Measurements from ENCODE around the gene NUDT8.

The NUDT8 gene

DNA sequence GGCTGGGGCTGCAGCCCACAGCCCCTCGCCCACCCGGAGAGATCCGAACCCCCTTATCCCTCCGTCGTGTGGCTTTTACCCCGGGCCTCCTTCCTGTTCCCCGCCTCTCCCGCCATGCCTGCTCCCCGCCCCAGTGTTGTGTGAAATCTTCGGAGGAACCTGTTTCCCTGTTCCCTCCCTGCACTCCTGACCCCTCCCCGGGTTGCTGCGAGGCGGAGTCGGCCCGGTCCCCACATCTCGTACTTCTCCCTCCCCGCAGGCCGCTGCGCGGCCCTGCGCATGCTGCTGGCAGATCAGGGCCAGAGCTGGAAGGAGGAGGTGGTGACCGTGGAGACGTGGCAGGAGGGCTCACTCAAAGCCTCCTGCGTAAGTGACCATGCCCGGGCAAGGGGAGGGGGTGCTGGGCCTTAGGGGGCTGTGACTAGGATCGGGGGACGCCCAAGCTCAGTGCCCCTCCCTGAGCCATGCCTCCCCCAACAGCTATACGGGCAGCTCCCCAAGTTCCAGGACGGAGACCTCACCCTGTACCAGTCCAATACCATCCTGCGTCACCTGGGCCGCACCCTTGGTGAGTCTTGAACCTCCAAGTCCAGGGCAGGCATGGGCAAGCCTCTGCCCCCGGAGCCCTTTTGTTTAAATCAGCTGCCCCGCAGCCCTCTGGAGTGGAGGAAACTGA is 45.4 kb downstream of the NUDT8 start:
- H2AFZ ChIP-seq (ENCODE audit: low read depth): no peak overlapping the region
- TF ChIP-seq, protein P1, sequence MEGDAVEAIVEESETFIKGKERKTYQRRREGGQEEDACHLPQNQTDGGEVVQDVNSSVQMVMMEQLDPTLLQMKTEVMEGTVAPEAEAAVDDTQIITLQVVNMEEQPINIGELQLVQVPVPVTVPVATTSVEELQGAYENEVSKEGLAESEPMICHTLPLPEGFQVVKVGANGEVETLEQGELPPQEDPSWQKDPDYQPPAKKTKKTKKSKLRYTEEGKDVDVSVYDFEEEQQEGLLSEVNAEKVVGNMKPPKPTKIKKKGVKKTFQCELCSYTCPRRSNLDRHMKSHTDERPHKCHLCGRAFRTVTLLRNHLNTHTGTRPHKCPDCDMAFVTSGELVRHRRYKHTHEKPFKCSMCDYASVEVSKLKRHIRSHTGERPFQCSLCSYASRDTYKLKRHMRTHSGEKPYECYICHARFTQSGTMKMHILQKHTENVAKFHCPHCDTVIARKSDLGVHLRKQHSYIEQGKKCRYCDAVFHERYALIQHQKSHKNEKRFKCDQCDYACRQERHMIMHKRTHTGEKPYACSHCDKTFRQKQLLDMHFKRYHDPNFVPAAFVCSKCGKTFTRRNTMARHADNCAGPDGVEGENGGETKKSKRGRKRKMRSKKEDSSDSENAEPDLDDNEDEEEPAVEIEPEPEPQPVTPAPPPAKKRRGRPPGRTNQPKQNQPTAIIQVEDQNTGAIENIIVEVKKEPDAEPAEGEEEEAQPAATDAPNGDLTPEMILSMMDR (conservative IDR thresholded peaks at IDR 0.05; ENCODE audit: low read depth, low read length): no peak
- H3K4me3 ChIP-seq (IDR thresholded peaks at IDR 0.05; ENCODE audit: insufficient read depth, low read depth, low read length): no peak overlapping the region
- no peak overlapping the region for H3K9ac ChIP-seq
- H4K20me1 ChIP-seq (ENCODE audit: insufficient read depth): no peaks in the 10 kb centered on the region
- no peaks in the 10 kb centered on the region for H3K79me2 ChIP-seq (ENCODE audit: insufficient read depth, low read depth)
- H3K36me3 ChIP-seq (ENCODE audit: insufficient read depth): no peaks in the 10 kb centered on the region
- H3K4me1 ChIP-seq (ENCODE audit: low read depth, poor library complexity, severe bottlenecking): no peaks in the 10 kb centered on the region
- H3K4me2 ChIP-seq: no peak overlapping the region
- H3K27ac ChIP-seq: no peak overlapping the region
- H3K27me3 ChIP-seq (ENCODE audit: insufficient read depth, low read depth): peaks cover 24% of the 10 kb centered on the region

DNA sequence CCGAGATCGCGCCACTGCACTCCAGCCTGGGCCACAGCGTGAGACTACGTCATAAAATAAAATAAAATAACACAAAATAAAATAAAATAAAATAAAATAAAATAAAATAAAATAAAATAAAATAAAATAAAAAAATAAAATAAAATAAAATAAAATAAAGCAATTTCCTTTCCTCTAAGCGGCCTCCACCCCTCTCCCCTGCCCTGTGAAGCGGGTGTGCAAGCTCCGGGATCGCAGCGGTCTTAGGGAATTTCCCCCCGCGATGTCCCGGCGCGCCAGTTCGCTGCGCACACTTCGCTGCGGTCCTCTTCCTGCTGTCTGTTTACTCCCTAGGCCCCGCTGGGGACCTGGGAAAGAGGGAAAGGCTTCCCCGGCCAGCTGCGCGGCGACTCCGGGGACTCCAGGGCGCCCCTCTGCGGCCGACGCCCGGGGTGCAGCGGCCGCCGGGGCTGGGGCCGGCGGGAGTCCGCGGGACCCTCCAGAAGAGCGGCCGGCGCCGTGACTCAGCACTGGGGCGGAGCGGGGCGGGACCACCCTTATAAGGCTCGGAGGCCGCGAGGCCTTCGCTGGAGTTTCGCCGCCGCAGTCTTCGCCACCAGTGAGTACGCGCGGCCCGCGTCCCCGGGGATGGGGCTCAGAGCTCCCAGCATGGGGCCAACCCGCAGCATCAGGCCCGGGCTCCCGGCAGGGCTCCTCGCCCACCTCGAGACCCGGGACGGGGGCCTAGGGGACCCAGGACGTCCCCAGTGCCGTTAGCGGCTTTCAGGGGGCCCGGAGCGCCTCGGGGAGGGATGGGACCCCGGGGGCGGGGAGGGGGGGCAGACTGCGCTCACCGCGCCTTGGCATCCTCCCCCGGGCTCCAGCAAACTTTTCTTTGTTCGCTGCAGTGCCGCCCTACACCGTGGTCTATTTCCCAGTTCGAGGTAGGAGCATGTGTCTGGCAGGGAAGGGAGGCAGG is 46.2 kb downstream of the NUDT8 start, which contains the start of gene GSTP1:
GSTP1 (plus strand) TSS at position 566 of the 958 bp plus-strand sequence; CDS start at position 598, 32 bp downstream.
- no peak within 1 kb of the TSS for H3K4me2 ChIP-seq
- H3K27me3 ChIP-seq (ENCODE audit: insufficient read depth, low read depth): peaks cover 29% of the 10 kb centered on the region
- H3K27ac ChIP-seq: no peak within 1 kb of the TSS
- no peak within 1 kb of the TSS for H3K9ac ChIP-seq
- TF ChIP-seq, protein P1 (conservative IDR thresholded peaks at IDR 0.05; ENCODE audit: low read depth, low read length): no peak
- H2AFZ ChIP-seq (ENCODE audit: low read depth): no peak within 1 kb of the TSS
- H3K79me2 ChIP-seq (ENCODE audit: insufficient read depth, low read depth): no peaks in the 10 kb centered on the region
- no peaks in the 10 kb centered on the region for H4K20me1 ChIP-seq (ENCODE audit: insufficient read depth)
- no peak within 1 kb of the TSS for H3K4me3 ChIP-seq (IDR thresholded peaks at IDR 0.05; ENCODE audit: insufficient read depth, low read depth, low read length)
- H3K36me3 ChIP-seq (ENCODE audit: insufficient read depth): no peaks in the 10 kb centered on the region
- no peaks in the 10 kb centered on the region for H3K4me1 ChIP-seq (ENCODE audit: low read depth, poor library complexity, severe bottlenecking)

DNA sequence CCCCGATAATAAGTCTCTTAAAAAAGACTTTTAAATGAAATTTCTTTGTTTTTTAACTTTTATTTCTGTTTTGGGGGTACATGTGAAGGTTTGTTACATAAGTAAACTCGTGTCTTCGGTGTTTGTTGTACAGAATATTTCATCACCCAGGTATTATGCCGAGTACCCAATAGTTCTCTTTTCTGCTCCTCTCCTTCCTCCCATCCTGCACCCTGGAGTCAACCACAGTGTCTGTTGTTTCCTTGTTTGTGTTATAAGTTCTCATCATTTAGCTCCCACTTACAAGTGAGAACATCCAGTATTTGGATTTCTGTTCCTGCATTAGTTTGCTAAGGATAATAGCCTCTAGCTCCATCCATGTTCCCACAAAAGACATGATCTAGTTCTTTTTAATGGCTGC is 47.7 kb downstream of the NUDT8 start:
- H3K36me3 ChIP-seq (ENCODE audit: insufficient read depth): no peaks in the 10 kb centered on the region
- no peak overlapping the region for H3K4me3 ChIP-seq (IDR thresholded peaks at IDR 0.05; ENCODE audit: insufficient read depth, low read depth, low read length)
- no peaks in the 10 kb centered on the region for H3K79me2 ChIP-seq (ENCODE audit: insufficient read depth, low read depth)
- TF ChIP-seq, protein P1 (conservative IDR thresholded peaks at IDR 0.05; ENCODE audit: low read depth, low read length): no peak
- no peak overlapping the region for H2AFZ ChIP-seq (ENCODE audit: low read depth)
- H3K27ac ChIP-seq: no peak overlapping the region
- H4K20me1 ChIP-seq (ENCODE audit: insufficient read depth): no peaks in the 10 kb centered on the region
- no peaks in the 10 kb centered on the region for H3K4me1 ChIP-seq (ENCODE audit: low read depth, poor library complexity, severe bottlenecking)
- no peak overlapping the region for H3K9ac ChIP-seq
- no peak overlapping the region for H3K4me2 ChIP-seq
- peaks cover 37% of the 10 kb centered on the region for H3K27me3 ChIP-seq (ENCODE audit: insufficient read depth, low read depth)

DNA sequence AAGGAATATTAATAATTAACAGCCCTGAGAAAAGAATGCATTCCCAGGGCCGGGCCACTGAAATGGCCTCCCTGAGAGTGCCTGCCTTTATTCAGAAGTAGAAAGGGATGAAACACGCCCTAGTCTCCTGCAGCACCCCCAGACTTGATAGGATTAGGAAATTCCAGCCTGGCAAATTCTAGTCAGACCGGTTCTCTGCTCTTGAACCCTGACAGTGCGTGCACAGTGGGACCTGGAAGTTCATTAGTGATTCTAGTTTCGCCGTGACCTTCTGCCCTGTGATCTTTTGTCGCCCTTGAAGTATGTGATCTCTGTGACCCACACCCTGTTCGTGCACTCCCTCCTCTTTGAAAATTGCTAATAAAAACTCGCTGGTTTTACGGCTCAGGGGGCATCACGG is 48.3 kb downstream of the NUDT8 start:
- no peak overlapping the region for H3K9ac ChIP-seq
- no peaks in the 10 kb centered on the region for H3K79me2 ChIP-seq (ENCODE audit: insufficient read depth, low read depth)
- H3K4me1 ChIP-seq (ENCODE audit: low read depth, poor library complexity, severe bottlenecking): no peaks in the 10 kb centered on the region
- no peak overlapping the region for H3K4me3 ChIP-seq (IDR thresholded peaks at IDR 0.05; ENCODE audit: insufficient read depth, low read depth, low read length)
- H3K4me2 ChIP-seq: no peak overlapping the region
- H3K27me3 ChIP-seq (ENCODE audit: insufficient read depth, low read depth): peaks cover 37% of the 10 kb centered on the region
- H2AFZ ChIP-seq (ENCODE audit: low read depth): no peak overlapping the region
- no peak overlapping the region for H3K27ac ChIP-seq
- H3K36me3 ChIP-seq (ENCODE audit: insufficient read depth): no peaks in the 10 kb centered on the region
- TF ChIP-seq, protein P1 (conservative IDR thresholded peaks at IDR 0.05; ENCODE audit: low read depth, low read length): no peak
- H4K20me1 ChIP-seq (ENCODE audit: insufficient read depth): no peaks in the 10 kb centered on the region
